GM12872 (cell line): Measurements from ENCODE around the gene STK24.

Experiments
- CTCF ChIP-seq: IDR thresholded peaks from 3 replicates; pipeline ENCODE4 v1.5.1; 2011; ENCODE audit warnings: low read depth, mild to moderate bottlenecking, low read length, moderate library complexity; ENCODE audit not compliant: insufficient read depth

The STK24 gene

GRCh38 chr13:98537740-98538139 lies 39.2 kb downstream of the STK24 start:
- TF ChIP-seq CTCF: no peak

DNA sequence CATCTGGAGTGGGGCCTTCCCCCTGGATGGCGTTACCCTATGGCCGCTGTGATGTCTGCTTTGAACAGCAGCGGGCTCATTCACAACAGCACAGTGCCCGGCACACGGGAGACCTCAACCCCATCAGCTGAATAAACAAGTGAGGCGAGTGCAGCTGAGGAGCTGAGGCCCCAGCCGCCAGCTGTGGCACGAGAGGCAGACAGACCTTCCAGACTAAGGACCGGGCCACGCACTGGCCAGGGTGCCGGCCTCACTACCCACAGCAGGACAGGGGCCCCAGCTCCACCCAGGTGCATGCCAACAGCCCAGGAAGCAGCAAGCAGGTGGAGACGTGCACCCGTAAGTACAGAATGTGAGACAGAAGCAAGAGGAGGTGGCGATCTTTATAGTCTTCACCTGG lies 39.6 kb downstream of the STK24 start:
- no peak for TF ChIP-seq CTCF

DNA sequence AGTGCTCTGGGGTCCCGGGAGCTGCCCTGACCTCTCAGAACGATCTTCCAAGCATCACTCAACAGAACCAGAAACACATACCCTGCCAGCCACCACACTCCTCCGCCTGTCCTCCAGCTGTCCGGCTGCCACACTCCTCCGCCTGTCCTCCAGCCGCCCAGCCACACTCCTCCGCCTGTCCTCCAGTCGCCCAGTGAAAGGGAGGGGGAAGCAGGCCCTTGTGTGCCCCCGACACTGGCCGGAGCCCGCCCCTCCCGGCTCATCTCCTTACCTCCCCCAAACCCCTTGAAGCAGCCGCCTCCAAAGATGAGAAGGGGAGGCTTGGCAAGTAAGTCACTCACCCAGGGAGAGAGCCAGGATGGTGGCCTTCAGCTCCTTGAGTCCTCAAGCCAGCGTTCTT lies 40.2 kb downstream of the STK24 start:
- no peak for TF ChIP-seq CTCF

DNA sequence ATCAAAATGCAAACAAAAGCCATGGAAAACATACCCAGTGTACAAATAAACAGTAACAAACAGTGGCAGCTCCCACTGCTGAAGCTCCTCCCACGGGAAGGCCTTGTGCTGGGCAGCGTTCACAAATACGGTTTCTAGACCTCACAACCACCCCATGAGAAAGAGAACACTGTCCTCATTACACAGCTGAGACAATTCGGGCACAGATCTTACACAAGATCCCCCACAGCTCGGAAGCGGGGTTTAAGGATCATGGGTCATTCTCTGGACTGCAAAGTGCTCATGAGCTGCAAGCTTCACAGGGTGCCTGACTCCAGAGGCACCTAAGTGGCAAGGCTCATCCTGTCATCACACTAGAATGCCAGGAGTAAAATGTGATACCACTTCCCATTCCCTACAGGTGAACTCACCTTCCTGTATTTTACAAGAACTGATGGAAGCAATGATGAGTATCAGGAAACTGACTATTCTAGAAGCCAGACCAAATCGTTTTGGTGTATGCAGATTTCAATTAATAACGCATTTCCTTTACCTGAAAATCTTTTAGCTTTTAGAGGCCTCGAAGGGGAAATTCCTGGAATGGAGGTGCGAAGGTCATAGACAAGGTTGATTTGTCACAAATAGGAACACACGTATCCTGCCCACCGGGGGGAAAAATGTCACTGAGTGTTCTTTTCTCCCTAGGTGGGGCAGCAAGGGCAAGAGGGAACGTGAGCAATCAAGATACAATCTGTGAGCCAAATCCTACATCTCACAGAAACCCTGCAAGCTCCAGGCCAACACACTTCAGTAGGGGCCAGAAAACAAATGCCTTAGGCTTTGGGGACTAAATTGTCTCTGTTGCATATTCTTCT lies 41.2 kb downstream of the STK24 start:
- TF ChIP-seq CTCF: no peak

DNA sequence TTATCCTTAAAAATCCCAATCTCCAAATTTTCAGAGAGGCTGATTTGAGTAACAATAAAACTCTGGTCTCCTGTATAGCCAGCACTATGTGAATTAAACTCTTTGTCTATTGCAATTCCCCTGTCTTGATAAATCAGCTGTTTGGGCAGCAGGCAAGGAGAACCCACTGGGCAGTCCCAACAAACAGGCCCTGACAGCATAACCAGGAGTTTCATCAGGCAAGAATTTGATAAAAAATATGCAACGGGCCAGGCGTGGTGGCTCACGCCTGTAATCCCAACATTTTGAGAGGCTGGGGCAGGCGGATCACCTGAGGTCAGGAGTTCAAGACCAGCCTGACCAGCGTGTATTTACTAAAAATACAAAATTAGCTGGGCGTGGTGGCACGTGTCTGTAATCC lies 42.1 kb downstream of the STK24 start:
- TF ChIP-seq CTCF: no peak

DNA sequence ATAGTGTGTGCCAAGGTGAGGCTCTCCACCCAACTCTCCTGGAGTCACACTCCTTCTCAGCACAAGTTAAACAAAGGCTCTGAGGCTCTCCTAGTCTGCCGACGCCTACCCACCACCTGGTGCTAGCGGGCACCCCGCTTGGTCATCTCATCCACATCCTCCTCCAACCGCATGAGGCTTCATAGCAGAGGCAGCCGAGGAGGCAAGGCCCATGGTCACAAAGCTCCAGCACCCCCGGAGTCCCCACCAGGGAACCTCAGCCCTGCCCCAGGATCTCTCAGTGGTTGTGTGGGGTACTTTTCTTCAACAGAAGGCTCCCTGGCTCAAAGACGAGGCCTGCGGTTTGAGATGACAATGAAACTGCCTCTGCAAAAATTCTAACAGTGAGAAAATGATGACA lies 43.0 kb downstream of the STK24 start:
- no peak for TF ChIP-seq CTCF

DNA sequence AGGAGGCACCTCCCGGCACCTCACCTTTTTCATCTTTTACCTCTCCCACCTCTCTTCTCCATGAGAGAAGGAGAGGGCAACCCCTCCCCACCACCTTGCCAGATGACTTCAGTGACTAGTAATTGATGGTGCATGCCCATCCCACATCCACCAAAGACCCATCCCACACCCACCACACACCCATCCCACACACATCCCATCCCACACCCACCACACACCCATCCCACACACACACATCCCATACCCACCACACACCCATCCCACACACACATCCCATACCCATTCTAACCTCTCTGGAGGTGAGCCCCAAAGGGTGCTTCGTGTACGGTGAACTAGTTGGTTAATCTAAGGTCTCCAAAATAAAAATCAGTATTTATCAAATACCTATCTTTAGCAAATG lies 44.7 kb downstream of the STK24 start:
- TF ChIP-seq CTCF: no peak
